GM12864 (cell line): ENCODE measurements around the gene CCDC73.

Experiments
- DNase-seq: peaks from one replicate; pipeline ENCODE4 v3.0.0-alpha.2; 2011; ENCODE audit warnings: low read depth
- H3K4me3 ChIP-seq: 2 replicates; pipeline ENCODE4 v1.5.1; 2011; ENCODE audit warnings: mild to moderate bottlenecking, low read depth, low read length, control low read depth
- CTCF ChIP-seq: IDR thresholded peaks from 2 replicates; pipeline ENCODE4 v1.5.1; 2011; ENCODE audit warnings: low read depth, mild to moderate bottlenecking, moderate library complexity, low read length, control low read depth, inconsistent platforms; ENCODE audit errors: missing control alignments

CCDC73 gene

GRCh38 chr11:32566517-32566916 lies 227.9 kb downstream of the CCDC73 start:
- no peak for DNase-seq
- TF ChIP-seq CTCF: no peak
- no peak overlapping the region for H3K4me3 ChIP-seq

GRCh38 chr11:32563600-32563959 lies 230.9 kb downstream of the CCDC73 start:
- no peak for DNase-seq
- TF ChIP-seq CTCF: no peak

GRCh38 chr11:32562839-32563599 lies 231.4 kb downstream of the CCDC73 start:
- no peak overlapping the region for H3K4me3 ChIP-seq
- DNase-seq: no peak
- no peak for TF ChIP-seq CTCF

More at GRCh38 chr11:32563600-32563959, 230.9 kb downstream of the CCDC73 start:
- H3K4me3 ChIP-seq: no peak overlapping the region

GRCh38 chr11:32561835-32562234 lies 232.6 kb downstream of the CCDC73 start:
- DNase-seq: no peak
- TF ChIP-seq CTCF: no peak
- H3K4me3 ChIP-seq: no peak overlapping the region

GRCh38 chr11:32555895-32556294 lies 238.6 kb downstream of the CCDC73 start:
- no peak for DNase-seq
- no peak overlapping the region for H3K4me3 ChIP-seq
- no peak for TF ChIP-seq CTCF

GRCh38 chr11:32555091-32555490 lies 239.4 kb downstream of the CCDC73 start:
- DNase-seq: no peak
- TF ChIP-seq CTCF: no peak
- no peak overlapping the region for H3K4me3 ChIP-seq
